ENCODE results near the gene SH2D7. TPM values are rescaled to one million over a fixed set of nuclear protein-coding genes. Genes with fewer than 3 reads are reported as not detected.

Gene SH2D7
- total RNA-seq, 2 donors from 2014 or later: not detected

GRCh38 chr15:78077871-78078210, 14.5 kb upstream of the SH2D7 start:
- ATAC-seq (ENCODE audit: insufficient number of reproducible peaks, low FRiP score, low read depth): no peak
- peak overlapping the region; percentile 69 to 88 for H3K27ac ChIP-seq
- no peaks in the 10 kb centered on the region for H3K27me3 ChIP-seq (replicated peaks; ENCODE audit: insufficient read depth)
- peak overlapping the region; percentile 94 for H3K4me3 ChIP-seq
- no peak for DNase-seq (ENCODE audit: low spot score)
- H3K36me3 ChIP-seq: no peaks in the 10 kb centered on the region
- H3K9me3 ChIP-seq: no peaks in the 10 kb centered on the region
- H3K4me1 ChIP-seq (ENCODE audit: control insufficient read depth in 1 of 2, low read depth in 2 of 2): peaks cover 18 to 43% of the 10 kb centered on the region in 2 donors
- no peak for TF ChIP-seq CTCF (IDR thresholded peaks at IDR 0.05)

GRCh38 chr15:78079298-78080087, 12.9 kb upstream of the SH2D7 start:
- no peak for TF ChIP-seq CTCF (IDR thresholded peaks at IDR 0.05)
- peaks cover 12 to 28% of the 10 kb centered on the region in 2 donors for H3K4me1 ChIP-seq (ENCODE audit: control insufficient read depth in 1 of 2, low read depth in 2 of 2)
- H3K9me3 ChIP-seq: no peaks in the 10 kb centered on the region
- no peak overlapping the region for H3K27ac ChIP-seq
- no peaks in the 10 kb centered on the region for H3K36me3 ChIP-seq
- DNase-seq (ENCODE audit: low spot score) (no peak), ATAC-seq (ENCODE audit: insufficient number of reproducible peaks, low FRiP score, low read depth) (no peak)
- no peak overlapping the region for H3K4me3 ChIP-seq
- H3K27me3 ChIP-seq (replicated peaks; ENCODE audit: insufficient read depth): no peaks in the 10 kb centered on the region

GRCh38 chr15:78080088-78080460, 12.3 kb upstream of the SH2D7 start:
- no peak overlapping the region for H3K27ac ChIP-seq
- H3K4me3 ChIP-seq: no peak overlapping the region
- DNase-seq (ENCODE audit: low spot score) (no peak), ATAC-seq (ENCODE audit: insufficient number of reproducible peaks, low FRiP score, low read depth) (no peak)
- H3K9me3 ChIP-seq: no peaks in the 10 kb centered on the region
- no peaks in the 10 kb centered on the region for H3K27me3 ChIP-seq (replicated peaks; ENCODE audit: insufficient read depth)
- no peak for TF ChIP-seq CTCF (IDR thresholded peaks at IDR 0.05)
- H3K36me3 ChIP-seq: no peaks in the 10 kb centered on the region
- H3K4me1 ChIP-seq (ENCODE audit: control insufficient read depth in 1 of 2, low read depth in 2 of 2): peaks cover 11 to 23% of the 10 kb centered on the region in 2 donors

GRCh38 chr15:78082106-78082742, 10.1 kb upstream of the SH2D7 start:
- no peak for ATAC-seq (ENCODE audit: insufficient number of reproducible peaks, low FRiP score, low read depth)
- no peak for TF ChIP-seq CTCF (IDR thresholded peaks at IDR 0.05)
- DNase-seq (ENCODE audit: low spot score): no peak
- Histone ChIP-seq H3K27me3 (replicated peaks; ENCODE audit: insufficient read depth) (no peaks in the 10 kb centered on the region), H3K4me3 (no peak overlapping the region), H3K9me3 (no peaks in the 10 kb centered on the region), H3K36me3 (no peaks in the 10 kb centered on the region), H3K4me1 (ENCODE audit: control insufficient read depth in 1 of 2, low read depth in 2 of 2) (peaks cover 0 to 6% of the 10 kb centered on the region in 2 donors), H3K27ac (no peak overlapping the region)

- Histone ChIP-seq H3K4me1 (ENCODE audit: control insufficient read depth in 1 of 2, low read depth in 2 of 2) (peaks cover 0 to 6% of the 10 kb centered on the region in 2 donors), H3K27ac (no peak overlapping the region), H3K27me3 (replicated peaks; ENCODE audit: insufficient read depth) (no peaks in the 10 kb centered on the region), H3K4me3 (no peak overlapping the region), H3K36me3 (no peaks in the 10 kb centered on the region), H3K9me3 (no peaks in the 10 kb centered on the region)
- DNase-seq (ENCODE audit: low spot score) (no peak), ATAC-seq (ENCODE audit: insufficient number of reproducible peaks, low FRiP score, low read depth) (no peak)
- no peak for TF ChIP-seq CTCF (IDR thresholded peaks at IDR 0.05)
Observed at GRCh38 chr15:78082743-78083110, 9.6 kb upstream of the SH2D7 start.

All from thoracic aorta (tissue), 2 donors.